Heart left ventricle (tissue), 16 donors: ENCODE measurements around the gene KIF26B. TPM values are rescaled to one million over a fixed set of nuclear protein-coding genes. Genes with fewer than 3 reads are reported as not detected.

Source experiments
- ATAC-seq, 4 donors: fragments of 200-7000 bp; cut with Tn5 transposase; one replicate each; pipeline ENCODE4 v1.9.1; 2020 to 2022; ENCODE audit warnings: moderate library complexity in 4 of 4, mild to moderate bottlenecking in 3 of 4, moderate number of reproducible peaks in 1 of 4
- DNase-seq, 5 donors: peaks; one replicate each; pipeline ENCODE4 v3.0.0-alpha.2; 2020
- H3K27ac ChIP-seq, 12 donors: fragments of 200-600 bp; sonication (generic) in 4 of 12; one replicate each; pipeline versions ENCODE4 v1.5.0 to v1.8.0; 2016 to 2022; ENCODE audit warnings: mild to moderate bottlenecking in 2 of 12
- H3K27me3 ChIP-seq, 9 donors: fragments of 200-600 bp; sonication (generic) in 2 of 9; one replicate each; pipeline versions ENCODE4 v1.5.1 to v1.8.0; 2016 to 2022; ENCODE audit warnings: mild to moderate bottlenecking in 3 of 9
- H3K36me3 ChIP-seq, 9 donors: fragments of 200-600 bp; sonication (generic) in 2 of 9; one replicate each; pipeline versions ENCODE4 v1.5.0 to v1.8.0; 2018 to 2022; ENCODE audit warnings: mild to moderate bottlenecking in 2 of 9
- H3K4me1 ChIP-seq, 12 donors: fragments of 200-600 bp; sonication (generic) in 4 of 12; one replicate each; pipeline versions ENCODE4 v1.5.0 to v1.8.0; 2016 to 2022; ENCODE audit warnings: mild to moderate bottlenecking in 3 of 12
- H3K4me3 ChIP-seq, 12 donors: fragments of 200-600 bp; sonication (generic) in 4 of 12; one replicate each; pipeline versions ENCODE4 v1.5.0 to v1.8.0; 2017 to 2022; ENCODE audit warnings: mild to moderate bottlenecking in 9 of 12, moderate library complexity in 4 of 12
- H3K9me3 ChIP-seq, 12 donors: fragments of 200-600 bp; sonication (generic) in 4 of 12; one replicate each; pipeline versions ENCODE4 v1.5.0 to v1.8.0; 2016 to 2022; ENCODE audit warnings: mild to moderate bottlenecking in 1 of 12
- CTCF ChIP-seq, 12 donors: fragments of 200-600 bp; sonication (generic) in 4 of 12; IDR thresholded peaks; one replicate each; pipeline versions ENCODE4 v1.5.0 to v1.8.0; 2018 to 2022; ENCODE audit warnings: antibody characterized with exemption in 12 of 12, mild to moderate bottlenecking in 5 of 12
- POLR2A ChIP-seq, 2 donors: fragments of 450-650 bp; IDR thresholded peaks; one replicate each; pipeline ENCODE4 v1.6.1; 2017; ENCODE audit warnings: antibody characterized with exemption in 2 of 2, mild to moderate bottlenecking in 2 of 2, moderate library complexity in 2 of 2
- WGBS, 4 donors: extraction: QIAGEN DNeasy Blood & Tissue Kit in 2 of 4; methylation state at CpG; one replicate each; pipeline versions ENCODE4 v1.1.5 to v1.1.7; 2013 to 2018; 5-methylcytosine and 5-hydroxymethylcytosine counted together
- intact Hi-C, 10 donors: fragments of 100-400 bp; cut with DNase I; formaldehyde crosslinking; loops; one replicate each; pipeline versions ENCODE4 v1.11.1 to v1.14.2; 2022
- polyA plus RNA-seq, 2 donors: library from polyadenylated mRNA; stranded (reverse); fragments of 200-250 nt; gene quantifications; one replicate each; pipeline ENCODE4 v1.2.3, GENCODE V29; 2013
- total RNA-seq, 9 donors: library from RNA; depleted of rRNA in 2 of 9; stranded (reverse); fragments of >200 nt in 2 of 9; fragmentation: NEBNext Ultra II Directional in 3 of 9; extraction: Animal tissue kit (Norgen Biotek cat#: 25700) in 3 of 9; gene quantifications; one replicate each; pipeline versions ENCODE4 v1.1.0 to v1.2.4, GENCODE V29; 2016 to 2023
- donor health status: ischemic (EF 13 %, LVEDD 7.1; RV severe dilation, severe dysfunction).
- donor health status: healthy with polysubstance abuse.
- donor health status: DM: no; HTN: yes; CAD: no.
- donor health status: DM: no; HTN: no; CAD: no.
- donor health status: ischemic (EF 25% LVEDD 6.9; RV normal size, moderate dysfunction).
- donor health status: ischemic (EF 25% LVEDD 5.7; RV mildly dilated, moderate dysfunction).
- donor health status: healthy.
- donor health status: DM: yes; HTN: yes; CAD: no.
- donor health status: ischemic (EF 35%, LVEDD 5.7; RV mildly dilated, moderate dysfunction).
- donor health status: nonischemic (EF 11% LVEDD 7.7; RV severe dilation, severe dysfunction).
- donor health status: DM: yes; HTN: yes; CAD: no.
- donor health status: PGD.
- donor health status: ischemic (EF 29% LVEDD 5.4; RV normal size, mild dysfunction).
- donor health status: nonischemic (EF 23%, LVEDD 6.1; RV moderate dilation, normal function).

The KIF26B gene
- total and polyA plus RNA-seq, 11 donors: 1.2 to 7.0 (median 2.3) TPM

- no peaks in the 10 kb centered on the region for H3K27me3 ChIP-seq
- DNase-seq: no peak
- no peak for ATAC-seq
- peaks cover 0 to 18% (median 0%) of the 10 kb centered on the region in 12 donors for H3K9me3 ChIP-seq
- no peak for TF ChIP-seq POLR2A (IDR thresholded peaks at IDR 0.05)
- no peak for TF ChIP-seq CTCF (IDR thresholded peaks at IDR 0.05)
- no peaks in the 10 kb centered on the region for H3K36me3 ChIP-seq
- WGBS, 4 donors: 71 to 89% (median 82%) methylated on average over 8 to 9 of the region's 9 CpGs
- no peak overlapping the region for H3K4me3 ChIP-seq
- H3K27ac ChIP-seq: no peak overlapping the region
- H3K4me1 ChIP-seq: no peaks in the 10 kb centered on the region
- intact Hi-C loops: no loop called here
Measured at GRCh38 chr1:245742896-245743295, 588.1 kb downstream of the KIF26B start.

GRCh38 chr1:245748240-245748639 lies 593.5 kb downstream of the KIF26B start:
- DNase-seq (no peak), ATAC-seq (no peak)
- no peaks in the 10 kb centered on the region for H3K36me3 ChIP-seq
- intact Hi-C loops: no loop called here
- WGBS, 4 donors: 77 to 93% (median 87%) methylated on average over 10 of the region's 10 CpGs
- no peaks in the 10 kb centered on the region for H3K27me3 ChIP-seq
- no peak overlapping the region for H3K4me3 ChIP-seq
- H3K9me3 ChIP-seq: peaks cover 0 to 25% (median 0%) of the 10 kb centered on the region in 12 donors
- TF ChIP-seq CTCF (IDR thresholded peaks at IDR 0.05) (no peak), POLR2A (IDR thresholded peaks at IDR 0.05) (no peak)
- H3K27ac ChIP-seq: no peak overlapping the region
- no peaks in the 10 kb centered on the region for H3K4me1 ChIP-seq

GRCh38 chr1:245748646-245749045 lies 593.9 kb downstream of the KIF26B start:
- WGBS, 4 donors: 93 to 97% (median 95%) methylated on average over 3 of the region's 3 CpGs
- DNase-seq (no peak), ATAC-seq (no peak)
- Histone ChIP-seq H3K4me1 (no peaks in the 10 kb centered on the region), H3K27ac (no peak overlapping the region), H3K36me3 (no peaks in the 10 kb centered on the region), H3K27me3 (no peaks in the 10 kb centered on the region), H3K4me3 (no peak overlapping the region), H3K9me3 (peaks cover 0 to 25% (median 0%) of the 10 kb centered on the region in 12 donors)
- TF ChIP-seq CTCF (IDR thresholded peaks at IDR 0.05) (no peak), POLR2A (IDR thresholded peaks at IDR 0.05) (no peak)
- intact Hi-C loops: no loop called here

GRCh38 chr1:245749053-245749452 lies 594.3 kb downstream of the KIF26B start:
- WGBS, 4 donors: 94 to 95% (median 95%) methylated on average over 3 of the region's 3 CpGs
- Histone ChIP-seq H3K4me3 (no peak overlapping the region), H3K4me1 (no peaks in the 10 kb centered on the region), H3K27ac (no peak overlapping the region), H3K27me3 (no peaks in the 10 kb centered on the region), H3K9me3 (peaks cover 0 to 25% (median 0%) of the 10 kb centered on the region in 12 donors), H3K36me3 (no peaks in the 10 kb centered on the region)
- no peak for TF ChIP-seq POLR2A (IDR thresholded peaks at IDR 0.05)
- TF ChIP-seq CTCF (IDR thresholded peaks at IDR 0.05): no peak
- DNase-seq (no peak), ATAC-seq (no peak)
- intact Hi-C loops: no loop called here
